ENCODE measurements around the gene TMEM270. TPM values are rescaled to one million over a fixed set of nuclear protein-coding genes. Genes with fewer than 3 reads are reported as not detected.
"Not testable (repeated sequence)": the region's sequence is repeated elsewhere in the genome, so short reads cannot be mapped to it uniquely, and the experiment has no call there.

Gene TMEM270
- total and polyA plus RNA-seq, 4 donors = not detected

DNA sequence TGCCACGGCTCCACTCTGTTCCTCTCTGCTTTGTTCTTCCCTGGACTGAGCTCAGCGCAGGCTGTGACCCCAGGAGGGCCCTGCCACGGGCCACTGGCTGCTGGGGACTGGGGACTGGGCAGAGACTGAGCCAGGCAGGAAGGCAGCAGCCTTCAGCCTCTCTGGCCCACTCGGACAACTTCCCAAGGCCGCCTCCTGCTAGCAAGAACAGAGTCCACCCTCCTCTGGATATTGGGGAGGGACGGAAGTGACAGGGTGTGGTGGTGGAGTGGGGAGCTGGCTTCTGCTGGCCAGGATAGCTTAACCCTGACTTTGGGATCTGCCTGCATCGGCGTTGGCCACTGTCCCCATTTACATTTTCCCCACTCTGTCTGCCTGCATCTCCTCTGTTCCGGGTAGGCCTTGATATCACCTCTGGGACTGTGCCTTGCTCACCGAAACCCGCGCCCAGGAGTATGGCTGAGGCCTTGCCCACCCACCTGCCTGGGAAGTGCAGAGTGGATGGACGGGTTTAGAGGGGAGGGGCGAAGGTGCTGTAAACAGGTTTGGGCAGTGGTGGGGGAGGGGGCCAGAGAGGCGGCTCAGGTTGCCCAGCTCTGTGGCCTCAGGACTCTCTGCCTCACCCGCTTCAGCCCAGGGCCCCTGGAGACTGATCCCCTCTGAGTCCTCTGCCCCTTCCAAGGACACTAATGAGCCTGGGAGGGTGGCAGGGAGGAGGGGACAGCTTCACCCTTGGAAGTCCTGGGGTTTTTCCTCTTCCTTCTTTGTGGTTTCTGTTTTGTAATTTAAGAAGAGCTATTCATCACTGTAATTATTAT is 28.9 kb upstream of the TMEM270 start:
- 54% methylated on average over 9 of the region's 16 CpGs for WGBS (ENCODE audit: insufficient coverage)
- H3K27ac ChIP-seq (ENCODE audit: low read depth, low read length) = no peak overlapping the region
- peaks cover 10% of the 10 kb centered on the region for H3K27me3 ChIP-seq (ENCODE audit: control insufficient read depth, insufficient read depth, low read length)
- H3K36me3 ChIP-seq (ENCODE audit: control insufficient read depth, insufficient read depth, low read length) = peaks cover 2% of the 10 kb centered on the region
- no peak overlapping the region for H3K4me3 ChIP-seq (ENCODE audit: low read depth, low read length)
- H3K9me3 ChIP-seq (ENCODE audit: control insufficient read depth, insufficient read depth, low read length) = peaks cover 1% of the 10 kb centered on the region
- DNase-seq (ENCODE audit: low read depth in 4 of 6, low spot score in 6 of 6) = no peak
- H3K4me1 ChIP-seq (ENCODE audit: control insufficient read depth, insufficient read depth, low read length) = peaks cover 11% of the 10 kb centered on the region

DNA sequence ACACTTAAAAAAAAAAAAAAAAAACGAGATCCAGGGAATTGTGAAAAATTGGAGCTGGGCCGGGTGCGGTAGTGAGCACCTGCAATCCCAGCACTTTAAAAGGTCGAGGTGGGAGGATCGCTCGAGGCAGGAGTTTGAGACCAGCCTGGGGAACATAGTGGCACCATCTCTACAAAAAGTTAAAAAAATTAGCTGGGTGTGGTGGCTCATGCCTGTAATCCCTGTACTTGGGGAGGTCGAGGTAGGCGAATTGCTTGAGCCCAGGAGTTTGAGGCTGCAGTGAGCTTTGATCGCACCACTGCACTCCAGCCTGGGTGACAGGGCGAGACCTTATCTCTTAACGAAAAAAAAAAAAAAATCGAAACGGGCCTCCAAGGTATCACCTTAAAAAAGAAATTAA is 28.2 kb upstream of the TMEM270 start:
- Histone ChIP-seq H3K36me3 (ENCODE audit: control insufficient read depth, insufficient read depth, low read length) (peaks cover 2% of the 10 kb centered on the region), H3K27ac (ENCODE audit: low read depth, low read length) (no peak overlapping the region), H3K4me1 (ENCODE audit: control insufficient read depth, insufficient read depth, low read length) (peaks cover 8% of the 10 kb centered on the region), H3K4me3 (ENCODE audit: low read depth, low read length) (no peak overlapping the region), H3K9me3 (ENCODE audit: control insufficient read depth, insufficient read depth, low read length) (peaks cover 1% of the 10 kb centered on the region), H3K27me3 (ENCODE audit: control insufficient read depth, insufficient read depth, low read length) (peaks cover 10% of the 10 kb centered on the region)
- 53% methylated on average over 4 of the region's 13 CpGs for WGBS (ENCODE audit: insufficient coverage)
- DNase-seq (ENCODE audit: low read depth in 4 of 6, low spot score in 6 of 6) = no peak

DNA sequence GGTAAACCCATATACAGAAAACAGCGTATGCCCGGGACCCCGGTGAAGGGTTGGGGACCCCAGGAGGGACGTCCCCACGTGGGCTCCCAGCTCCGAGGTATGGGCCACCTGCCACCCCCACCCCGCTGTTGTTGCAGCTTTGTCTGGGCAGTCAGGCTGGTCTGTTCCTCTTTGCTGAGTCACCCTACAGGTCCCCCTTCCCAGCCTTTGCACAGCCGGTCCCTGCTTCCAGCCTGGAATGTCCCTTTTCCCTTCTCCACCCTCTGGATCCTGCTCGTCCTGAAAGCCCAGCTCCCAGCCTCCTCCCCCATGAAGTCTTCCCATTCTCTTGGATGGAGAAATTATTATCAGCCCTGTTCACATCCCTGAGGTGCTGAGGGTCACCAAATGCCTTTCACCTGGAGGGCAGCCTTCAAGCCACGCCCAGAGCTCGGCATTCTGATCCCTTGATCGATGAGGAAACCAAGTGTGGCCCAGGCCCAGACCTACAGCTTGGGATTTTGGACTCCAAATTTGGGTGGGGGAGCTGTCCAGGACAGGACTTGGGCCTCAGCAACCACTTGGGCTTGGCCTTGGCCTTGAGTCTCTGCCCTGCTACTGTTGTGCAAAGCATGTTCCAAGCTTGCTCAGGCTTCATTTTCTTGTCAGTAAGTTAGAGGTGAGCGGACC is 27.6 kb upstream of the TMEM270 start:
- no peak overlapping the region for H3K27ac ChIP-seq (ENCODE audit: low read depth, low read length)
- no peak for DNase-seq (ENCODE audit: low read depth in 4 of 6, low spot score in 6 of 6)
- WGBS (ENCODE audit: insufficient coverage) = 78% methylated on average over 12 of the region's 13 CpGs
- H3K9me3 ChIP-seq (ENCODE audit: control insufficient read depth, insufficient read depth, low read length) = peaks cover 1% of the 10 kb centered on the region
- peaks cover 2% of the 10 kb centered on the region for H3K36me3 ChIP-seq (ENCODE audit: control insufficient read depth, insufficient read depth, low read length)
- no peak overlapping the region for H3K4me3 ChIP-seq (ENCODE audit: low read depth, low read length)
- peaks cover 4% of the 10 kb centered on the region for H3K4me1 ChIP-seq (ENCODE audit: control insufficient read depth, insufficient read depth, low read length)
- peaks cover 10% of the 10 kb centered on the region for H3K27me3 ChIP-seq (ENCODE audit: control insufficient read depth, insufficient read depth, low read length)

DNA sequence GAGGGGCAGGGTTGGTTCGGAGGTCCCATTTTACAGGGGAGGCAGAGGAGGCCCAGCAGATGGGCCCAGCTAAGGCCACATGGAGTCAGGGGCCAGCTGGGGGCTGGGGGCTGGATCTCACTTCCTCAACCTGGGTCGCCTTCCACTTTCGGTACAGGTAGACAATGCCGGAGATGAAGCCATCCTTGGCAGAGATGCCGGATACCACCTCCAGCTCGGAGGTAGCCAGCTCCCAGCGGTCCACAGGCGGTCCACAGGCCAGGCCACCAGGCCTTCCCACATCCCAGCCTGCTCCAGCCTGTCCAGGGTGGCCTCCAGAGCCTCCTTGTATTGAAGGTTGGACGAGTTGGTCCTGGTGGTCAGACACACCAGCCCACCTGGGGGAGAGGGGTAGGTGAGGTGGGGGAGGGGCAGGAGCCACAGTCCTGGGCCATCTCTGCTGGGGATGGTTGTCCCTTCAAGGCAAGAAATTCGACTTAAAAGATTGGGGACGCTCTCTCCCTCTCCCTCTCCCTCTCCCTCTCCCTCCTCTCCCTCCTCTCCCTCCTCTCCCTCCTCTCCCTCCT is 26.2 kb upstream of the TMEM270 start:
- Histone ChIP-seq H3K27ac (ENCODE audit: low read depth, low read length) (no peak overlapping the region), H3K9me3 (ENCODE audit: control insufficient read depth, insufficient read depth, low read length) (peaks cover 1% of the 10 kb centered on the region), H3K36me3 (ENCODE audit: control insufficient read depth, insufficient read depth, low read length) (peaks cover 2% of the 10 kb centered on the region), H3K4me1 (ENCODE audit: control insufficient read depth, insufficient read depth, low read length) (peaks cover 4% of the 10 kb centered on the region), H3K27me3 (ENCODE audit: control insufficient read depth, insufficient read depth, low read length) (peaks cover 10% of the 10 kb centered on the region), H3K4me3 (ENCODE audit: low read depth, low read length) (no peak overlapping the region)
- 96% methylated on average over 5 of the region's 11 CpGs for WGBS (ENCODE audit: insufficient coverage)
- DNase-seq (ENCODE audit: low read depth in 4 of 6, low spot score in 6 of 6) = no peak

DNA sequence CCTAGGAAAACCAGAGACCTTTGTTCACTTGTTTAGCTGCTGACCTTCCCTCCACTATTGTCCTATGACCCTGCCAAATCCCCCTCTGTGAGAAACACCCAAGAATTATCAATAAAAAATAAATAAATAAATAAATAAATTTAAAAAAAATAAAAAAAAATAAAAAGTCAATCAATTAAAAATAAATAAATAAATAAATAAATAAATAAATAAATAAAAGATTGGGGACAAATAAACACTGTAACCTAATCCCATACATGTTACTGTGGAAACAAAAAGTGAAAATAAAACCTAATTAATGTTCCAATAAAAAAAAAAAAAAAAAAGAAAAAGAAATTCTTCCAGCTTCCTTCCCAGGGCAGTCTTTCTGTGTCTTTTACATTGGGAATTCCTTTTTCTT is 23.8 kb upstream of the TMEM270 start:
- H3K4me1 ChIP-seq (ENCODE audit: control insufficient read depth, insufficient read depth, low read length); H3K36me3 ChIP-seq (ENCODE audit: control insufficient read depth, insufficient read depth, low read length); H3K4me3 ChIP-seq (ENCODE audit: low read depth, low read length); H3K9me3 ChIP-seq (ENCODE audit: control insufficient read depth, insufficient read depth, low read length); DNase-seq (ENCODE audit: low read depth in 4 of 6, low spot score in 6 of 6); H3K27ac ChIP-seq (ENCODE audit: low read depth, low read length); H3K27me3 ChIP-seq (ENCODE audit: control insufficient read depth, insufficient read depth, low read length): not testable (repeated sequence)

DNA sequence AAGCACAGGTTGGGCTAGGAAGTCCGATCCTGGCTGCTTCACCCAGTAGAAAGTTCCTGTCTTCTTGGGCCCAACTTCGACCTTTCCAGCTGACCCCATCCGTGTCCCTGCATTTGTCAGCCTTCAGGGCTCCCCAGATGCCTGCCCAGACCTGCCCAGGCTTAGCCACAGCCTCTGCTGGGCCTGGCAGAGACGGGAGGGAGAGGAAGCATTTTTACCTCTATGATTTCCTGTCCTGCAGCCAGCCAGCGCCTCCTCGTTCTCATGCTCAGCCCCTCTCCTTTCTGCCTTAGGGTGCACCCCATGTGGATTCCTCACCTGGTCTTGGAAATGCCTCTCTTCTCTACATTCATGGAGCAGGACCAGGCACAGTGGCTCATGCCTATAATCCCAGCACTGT is 22.3 kb upstream of the TMEM270 start:
- no peak for DNase-seq (ENCODE audit: low read depth in 4 of 6, low spot score in 6 of 6)
- Histone ChIP-seq H3K36me3 (ENCODE audit: control insufficient read depth, insufficient read depth, low read length) (no peaks in the 10 kb centered on the region), H3K9me3 (ENCODE audit: control insufficient read depth, insufficient read depth, low read length) (peaks cover 1% of the 10 kb centered on the region), H3K27me3 (ENCODE audit: control insufficient read depth, insufficient read depth, low read length) (no peaks in the 10 kb centered on the region), H3K4me1 (ENCODE audit: control insufficient read depth, insufficient read depth, low read length) (peaks cover 11% of the 10 kb centered on the region), H3K27ac (ENCODE audit: low read depth, low read length) (no peak overlapping the region), H3K4me3 (ENCODE audit: low read depth, low read length) (no peak overlapping the region)
- 82% methylated on average over 6 of the region's 6 CpGs for WGBS (ENCODE audit: insufficient coverage)

DNA sequence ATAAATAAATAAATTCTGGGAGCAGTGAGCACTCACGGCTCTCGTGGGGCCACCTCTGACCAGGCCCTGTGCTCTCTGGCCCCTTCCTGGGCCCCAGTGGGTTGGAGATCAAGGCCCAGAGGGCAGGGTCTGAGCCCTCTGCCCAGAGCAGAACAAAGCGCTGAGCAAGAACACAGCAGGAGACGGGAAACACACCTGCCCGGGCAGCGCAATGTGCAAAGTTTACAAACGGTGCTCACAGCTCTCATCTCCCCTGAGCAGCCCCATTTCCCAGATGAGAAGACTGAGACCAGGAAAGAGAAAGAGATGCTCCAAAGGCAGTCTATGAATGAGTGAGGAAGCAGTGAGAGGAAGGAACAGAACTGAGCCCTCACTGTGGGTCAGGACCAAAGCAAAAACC is 21.7 kb upstream of the TMEM270 start:
- peaks cover 11% of the 10 kb centered on the region for H3K4me1 ChIP-seq (ENCODE audit: control insufficient read depth, insufficient read depth, low read length)
- peaks cover 1% of the 10 kb centered on the region for H3K9me3 ChIP-seq (ENCODE audit: control insufficient read depth, insufficient read depth, low read length)
- H3K4me3 ChIP-seq (ENCODE audit: low read depth, low read length) = no peak overlapping the region
- H3K36me3 ChIP-seq (ENCODE audit: control insufficient read depth, insufficient read depth, low read length) = no peaks in the 10 kb centered on the region
- 76% methylated on average over 5 of the region's 7 CpGs for WGBS (ENCODE audit: insufficient coverage)
- H3K27me3 ChIP-seq (ENCODE audit: control insufficient read depth, insufficient read depth, low read length) = no peaks in the 10 kb centered on the region
- no peak overlapping the region for H3K27ac ChIP-seq (ENCODE audit: low read depth, low read length)
- no peak for DNase-seq (ENCODE audit: low read depth in 4 of 6, low spot score in 6 of 6)

DNA sequence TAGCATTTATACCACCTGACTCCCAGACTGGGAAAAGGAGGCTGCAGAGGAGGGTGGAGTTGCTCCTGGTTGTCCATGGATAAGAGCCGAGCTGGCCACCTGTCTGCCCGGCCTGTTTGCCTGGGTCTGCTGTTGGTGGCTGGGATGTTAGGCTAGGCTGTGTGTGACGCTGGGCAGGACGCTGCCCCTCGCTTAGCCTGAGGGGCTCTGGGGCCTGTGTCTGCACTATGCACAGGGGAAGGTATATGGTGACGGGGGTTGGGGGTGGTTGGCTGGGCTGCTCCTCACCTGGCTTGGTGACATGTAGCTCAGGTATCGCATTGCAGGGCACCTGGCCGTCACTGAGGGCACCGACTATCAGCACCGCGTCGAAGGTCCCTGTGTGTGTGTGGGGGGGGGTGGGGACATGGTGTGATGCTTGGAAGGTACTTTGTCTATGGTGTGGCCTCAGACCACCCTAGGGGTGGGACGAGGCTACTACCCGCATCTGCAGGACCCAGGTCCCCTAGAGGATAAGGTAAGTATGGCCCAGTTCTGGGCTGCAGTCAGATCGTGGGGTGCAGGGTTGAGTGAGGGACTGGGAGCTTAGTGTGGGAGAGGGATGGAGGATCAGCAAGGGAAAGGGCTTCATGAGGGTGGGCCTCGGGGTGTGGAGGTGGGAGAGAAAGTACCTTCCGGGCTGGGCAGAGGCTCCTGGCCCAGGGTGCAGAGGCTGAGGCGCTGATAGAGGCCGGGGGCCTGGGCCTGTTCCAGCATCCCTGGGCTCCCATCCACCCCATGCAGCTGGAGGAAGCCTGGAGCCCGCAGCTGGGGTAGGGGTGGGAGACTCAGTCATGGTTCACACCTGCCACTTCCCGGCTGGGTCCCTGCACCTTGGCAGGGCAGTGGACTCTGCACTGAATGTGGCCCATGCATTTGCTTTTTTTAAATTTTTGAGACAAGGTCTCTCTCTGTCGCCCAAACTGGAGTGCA is 20.9 kb upstream of the TMEM270 start:
- Histone ChIP-seq H3K27ac (ENCODE audit: low read depth, low read length) (no peak overlapping the region), H3K9me3 (ENCODE audit: control insufficient read depth, insufficient read depth, low read length) (no peaks in the 10 kb centered on the region), H3K27me3 (ENCODE audit: control insufficient read depth, insufficient read depth, low read length) (no peaks in the 10 kb centered on the region), H3K36me3 (ENCODE audit: control insufficient read depth, insufficient read depth, low read length) (no peaks in the 10 kb centered on the region), H3K4me3 (ENCODE audit: low read depth, low read length) (no peak overlapping the region), H3K4me1 (ENCODE audit: control insufficient read depth, insufficient read depth, low read length) (peaks cover 11% of the 10 kb centered on the region)
- DNase-seq (ENCODE audit: low read depth in 4 of 6, low spot score in 6 of 6) = no peak
- WGBS (ENCODE audit: insufficient coverage) = 93% methylated on average over 20 of the region's 22 CpGs

DNA sequence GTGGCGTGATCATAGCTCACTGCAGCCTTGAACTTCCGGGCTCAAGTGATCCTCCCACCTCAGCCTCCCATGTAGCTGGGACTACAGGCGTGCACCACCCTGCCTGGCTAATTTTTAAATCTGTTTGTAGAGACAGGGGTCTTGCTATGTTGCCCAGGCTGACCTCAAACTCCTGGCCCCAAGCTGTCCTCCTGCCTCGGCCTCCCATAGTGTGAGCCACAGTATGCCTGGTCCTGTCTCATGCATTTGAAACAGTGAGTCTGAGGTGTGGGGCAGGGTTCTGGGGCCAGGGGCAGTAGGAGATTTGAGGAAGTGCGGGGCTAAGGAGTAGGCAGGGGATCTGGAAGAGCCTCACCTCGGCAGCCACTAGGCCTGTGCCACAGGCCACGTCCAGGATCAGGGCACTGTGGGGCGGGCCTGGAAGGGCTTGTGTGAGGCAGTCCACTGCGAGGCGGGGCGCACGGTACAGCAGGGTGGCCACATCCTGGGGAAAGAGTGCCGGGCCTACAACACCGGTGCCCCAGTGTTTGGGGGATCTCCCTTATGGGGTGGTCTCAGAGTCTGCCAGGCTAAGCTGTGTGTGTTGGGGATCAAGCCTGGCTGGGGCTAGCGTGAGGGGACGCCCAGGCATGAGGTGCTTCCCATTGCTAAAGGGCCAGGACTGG is 20.1 kb upstream of the TMEM270 start:
- 96% methylated on average over 14 of the region's 16 CpGs for WGBS (ENCODE audit: insufficient coverage)
- no peak overlapping the region for H3K27ac ChIP-seq (ENCODE audit: low read depth, low read length)
- no peaks in the 10 kb centered on the region for H3K36me3 ChIP-seq (ENCODE audit: control insufficient read depth, insufficient read depth, low read length)
- no peaks in the 10 kb centered on the region for H3K9me3 ChIP-seq (ENCODE audit: control insufficient read depth, insufficient read depth, low read length)
- no peak overlapping the region for H3K4me3 ChIP-seq (ENCODE audit: low read depth, low read length)
- no peak for DNase-seq (ENCODE audit: low read depth in 4 of 6, low spot score in 6 of 6)
- H3K27me3 ChIP-seq (ENCODE audit: control insufficient read depth, insufficient read depth, low read length) = no peaks in the 10 kb centered on the region
- peaks cover 11% of the 10 kb centered on the region for H3K4me1 ChIP-seq (ENCODE audit: control insufficient read depth, insufficient read depth, low read length)

Measured in spinal cord (tissue), 10 donors.